SK-N-SH (cell line): ENCODE measurements around the gene ALDH1L1.

ENCODE experiments used
- CHD2 ChIP-seq: fragments of 150-350 bp; IDR thresholded peaks from 2 replicates; pipeline ENCODE4 v1.6.1; 2018; ENCODE audit warnings: low read length; ENCODE audit not compliant: partially characterized antibody
- EP300 ChIP-seq, 2 experiments: IDR thresholded peaks; 2 replicates each; pipeline versions ENCODE4 v1.4.0 to v1.6.1; 2012; ENCODE audit warnings: borderline replicate concordance in 1 of 2, low read depth in 1 of 2, low read length in 1 of 2
- MAX ChIP-seq: IDR thresholded peaks from 2 replicates; pipeline ENCODE4 v1.4.0; 2012; ENCODE audit warnings: low read depth
- MXI1 ChIP-seq: IDR thresholded peaks from 2 replicates; pipeline ENCODE4 v1.6.1; 2012; ENCODE audit warnings: mild to moderate bottlenecking, low read depth, low read length, improper control_type of control experiment
- POLR2AphosphoS5 ChIP-seq: IDR thresholded peaks from 2 replicates; pipeline ENCODE4 v1.6.1; 2012; ENCODE audit warnings: low read depth, low read length
- RAD21 ChIP-seq: IDR thresholded peaks from 2 replicates; pipeline ENCODE4 v1.6.1; 2012; ENCODE audit warnings: mild to moderate bottlenecking, low read length
- RXRA ChIP-seq: IDR thresholded peaks from 2 replicates; pipeline ENCODE4 v1.4.0; 2012; ENCODE audit warnings: low read depth, mild to moderate bottlenecking, borderline replicate concordance
- SMC3 ChIP-seq: IDR thresholded peaks from 2 replicates; pipeline ENCODE4 v1.6.1; 2012; ENCODE audit warnings: low read depth, low read length, improper control_type of control experiment
- TAF1 ChIP-seq: IDR thresholded peaks from 2 replicates; pipeline ENCODE4 v1.6.1; 2012; ENCODE audit warnings: low read depth, mild to moderate bottlenecking, low read length, moderate library complexity, borderline replicate concordance
- TF ChIP-seq, protein P1 (sequence below): fragments of 200-600 bp; sonication (generic); IDR thresholded peaks from 2 replicates; pipeline ENCODE4 v1.6.1; 2017; ENCODE audit warnings: antibody characterized with exemption, mild to moderate bottlenecking, moderate library complexity

- TF ChIP-seq, protein P1, sequence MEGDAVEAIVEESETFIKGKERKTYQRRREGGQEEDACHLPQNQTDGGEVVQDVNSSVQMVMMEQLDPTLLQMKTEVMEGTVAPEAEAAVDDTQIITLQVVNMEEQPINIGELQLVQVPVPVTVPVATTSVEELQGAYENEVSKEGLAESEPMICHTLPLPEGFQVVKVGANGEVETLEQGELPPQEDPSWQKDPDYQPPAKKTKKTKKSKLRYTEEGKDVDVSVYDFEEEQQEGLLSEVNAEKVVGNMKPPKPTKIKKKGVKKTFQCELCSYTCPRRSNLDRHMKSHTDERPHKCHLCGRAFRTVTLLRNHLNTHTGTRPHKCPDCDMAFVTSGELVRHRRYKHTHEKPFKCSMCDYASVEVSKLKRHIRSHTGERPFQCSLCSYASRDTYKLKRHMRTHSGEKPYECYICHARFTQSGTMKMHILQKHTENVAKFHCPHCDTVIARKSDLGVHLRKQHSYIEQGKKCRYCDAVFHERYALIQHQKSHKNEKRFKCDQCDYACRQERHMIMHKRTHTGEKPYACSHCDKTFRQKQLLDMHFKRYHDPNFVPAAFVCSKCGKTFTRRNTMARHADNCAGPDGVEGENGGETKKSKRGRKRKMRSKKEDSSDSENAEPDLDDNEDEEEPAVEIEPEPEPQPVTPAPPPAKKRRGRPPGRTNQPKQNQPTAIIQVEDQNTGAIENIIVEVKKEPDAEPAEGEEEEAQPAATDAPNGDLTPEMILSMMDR: no peak
- TF ChIP-seq EP300 (IDR thresholded peaks at IDR 0.05; ENCODE audit: borderline replicate concordance in 1 of 2, low read depth in 1 of 2, low read length in 1 of 2): no peak
- no peak for TF ChIP-seq RAD21
- no peak for TF ChIP-seq MAX
- TF ChIP-seq MXI1: no peak
- no peak for TF ChIP-seq SMC3
- no peak for TF ChIP-seq TAF1
- TF ChIP-seq RXRA: no peak
- TF ChIP-seq CHD2: no peak
- no peak for TF ChIP-seq POLR2AphosphoS5
These were observed 125.5 kb downstream of the ALDH1L1 start for GRCh38 chr3:126054870-126055269.
